ENCODE results near the gene PARP1. TPM values are rescaled to one million over a fixed set of nuclear protein-coding genes. Genes with fewer than 3 reads are reported as not detected.

The PARP1 gene
- total RNA-seq, 2 experiments from 2014 or later: 532 to 594 TPM

DNA sequence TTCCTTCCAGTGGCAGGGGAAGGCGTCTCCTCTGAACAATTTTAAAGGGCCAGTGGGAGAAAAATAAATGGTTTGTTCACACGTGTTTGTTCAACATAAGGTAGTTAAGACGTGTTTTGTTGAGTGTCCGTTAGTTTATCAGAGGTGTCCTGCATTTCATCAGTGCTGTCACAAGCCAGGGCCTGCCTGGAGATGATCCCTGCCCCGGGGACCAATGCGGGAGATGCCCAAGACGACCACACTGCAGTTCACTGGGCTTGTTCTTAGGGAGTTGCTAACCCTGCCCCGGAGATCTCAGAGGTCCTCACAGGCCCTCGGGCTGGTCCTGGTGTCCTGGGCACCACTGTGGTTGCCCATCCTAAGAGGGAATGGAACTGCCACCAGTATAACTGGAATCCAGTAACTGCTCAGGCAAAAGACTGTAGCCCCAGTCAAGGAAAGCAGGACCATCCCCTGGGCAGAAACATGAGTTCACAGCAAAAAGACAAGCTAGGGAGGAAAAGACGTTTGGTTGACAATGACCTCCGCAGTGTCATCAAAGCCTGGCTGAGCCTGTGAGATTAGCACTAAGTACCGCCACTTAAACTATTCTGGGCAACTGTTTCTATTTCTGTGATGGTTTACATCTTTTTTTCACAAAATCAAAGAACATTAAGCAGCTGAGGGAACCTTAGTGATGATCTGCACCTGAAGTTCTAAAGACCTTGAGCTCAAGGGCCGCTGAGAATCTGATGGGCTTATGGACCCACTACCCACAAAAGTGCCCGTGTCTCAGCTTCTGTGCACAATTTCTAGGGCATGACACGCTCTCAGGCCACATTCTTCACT is 54.0 kb downstream of the PARP1 start:
- peak overlapping the region; percentile 50 for H3K4me3 ChIP-seq (ENCODE audit: low read depth, low read length, poor library complexity, severe bottlenecking)
- peaks cover 96% of the 10 kb centered on the region for H3K4me1 ChIP-seq (ENCODE audit: insufficient read depth, low read length, poor library complexity, severe bottlenecking)
- peak overlapping the region; percentile 98 for H3K27ac ChIP-seq (ENCODE audit: low read depth, low read length, poor library complexity, severe bottlenecking)
- CTCF ChIA-PET (ENCODE audit: unreplicated experiment): interaction anchor here (0.6 to 0.9 kb wide), 3 partner anchors 45 to 258 kb away, joined by 3 to 4 read pairs (median 3); partner anchors contain the start of gene LIN9
- H2AFZ ChIP-seq (ENCODE audit: low read length): no peak overlapping the region
- H3K79me2 ChIP-seq (ENCODE audit: insufficient read depth, low read depth, low read length): no peaks in the 10 kb centered on the region; the same call in 1 of the 2 replicates
- peaks cover 33% of the 10 kb centered on the region for H3K36me3 ChIP-seq (ENCODE audit: insufficient read depth, low read length)
- BruUV-seq (replicated peaks): no TSS peak
- no peaks in the 10 kb centered on the region for H3K9me3 ChIP-seq (ENCODE audit: low read length)
- POLR2A ChIA-PET: interaction anchor here (0.5 to 5.8 kb wide), 14 partner anchors 10 to 286 kb away, joined by 3 to 55 read pairs (median 4); partner anchors contain the start of genes LIN9 and PARP1
- intact Hi-C loops (cut with micrococcal nuclease; ENCODE audit: unreplicated experiment): loop anchor here (1.0 kb wide), 1 partner anchor 53 kb away; no protein-coding TSS in a partner anchor
- DNase-seq (ENCODE audit: low spot score): peak; percentile 92
- no peaks in the 10 kb centered on the region for H3K9me2 ChIP-seq (ENCODE audit: insufficient read depth, low read length)
- peak overlapping the region; percentile 78 for H3K4me2 ChIP-seq (ENCODE audit: low read length)
- no peak for TF ChIP-seq EZH2phosphoT487 (IDR thresholded peaks at IDR 0.05; ENCODE audit: borderline replicate concordance, low read depth, low read length)
- TF ChIP-seq, protein P1, sequence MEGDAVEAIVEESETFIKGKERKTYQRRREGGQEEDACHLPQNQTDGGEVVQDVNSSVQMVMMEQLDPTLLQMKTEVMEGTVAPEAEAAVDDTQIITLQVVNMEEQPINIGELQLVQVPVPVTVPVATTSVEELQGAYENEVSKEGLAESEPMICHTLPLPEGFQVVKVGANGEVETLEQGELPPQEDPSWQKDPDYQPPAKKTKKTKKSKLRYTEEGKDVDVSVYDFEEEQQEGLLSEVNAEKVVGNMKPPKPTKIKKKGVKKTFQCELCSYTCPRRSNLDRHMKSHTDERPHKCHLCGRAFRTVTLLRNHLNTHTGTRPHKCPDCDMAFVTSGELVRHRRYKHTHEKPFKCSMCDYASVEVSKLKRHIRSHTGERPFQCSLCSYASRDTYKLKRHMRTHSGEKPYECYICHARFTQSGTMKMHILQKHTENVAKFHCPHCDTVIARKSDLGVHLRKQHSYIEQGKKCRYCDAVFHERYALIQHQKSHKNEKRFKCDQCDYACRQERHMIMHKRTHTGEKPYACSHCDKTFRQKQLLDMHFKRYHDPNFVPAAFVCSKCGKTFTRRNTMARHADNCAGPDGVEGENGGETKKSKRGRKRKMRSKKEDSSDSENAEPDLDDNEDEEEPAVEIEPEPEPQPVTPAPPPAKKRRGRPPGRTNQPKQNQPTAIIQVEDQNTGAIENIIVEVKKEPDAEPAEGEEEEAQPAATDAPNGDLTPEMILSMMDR (conservative IDR thresholded peaks at IDR 0.05; ENCODE audit: low read length): no peak
- H4K20me1 ChIP-seq (ENCODE audit: insufficient read depth, low read length): no peaks in the 10 kb centered on the region

- no peaks in the 10 kb centered on the region; the same call in 1 of the 2 replicates for H3K79me2 ChIP-seq (ENCODE audit: insufficient read depth, low read depth, low read length)
- ChIA-PET POLR2A (interaction anchor here (1.0 to 5.8 kb wide), 3 partner anchors 18 to 54 kb away, joined by 8 to 55 read pairs (median 13); partner anchors contain the start of gene PARP1), CTCF (ENCODE audit: unreplicated experiment) (no interaction called here)
- no peak overlapping the region for H3K4me3 ChIP-seq (ENCODE audit: low read depth, low read length, poor library complexity, severe bottlenecking)
- intact Hi-C loops (cut with micrococcal nuclease; ENCODE audit: unreplicated experiment): no loop called here
- BruUV-seq (replicated peaks): no TSS peak
- H3K9me2 ChIP-seq (ENCODE audit: insufficient read depth, low read length): no peaks in the 10 kb centered on the region
- H2AFZ ChIP-seq (ENCODE audit: low read length): no peak overlapping the region
- peak; percentile 33 for DNase-seq (ENCODE audit: low spot score)
- H4K20me1 ChIP-seq (ENCODE audit: insufficient read depth, low read length): no peaks in the 10 kb centered on the region
- TF ChIP-seq, protein P1 (conservative IDR thresholded peaks at IDR 0.05; ENCODE audit: low read length): no peak
- TF ChIP-seq EZH2phosphoT487 (IDR thresholded peaks at IDR 0.05; ENCODE audit: borderline replicate concordance, low read depth, low read length): no peak
- peak overlapping the region; percentile 98 for H3K27ac ChIP-seq (ENCODE audit: low read depth, low read length, poor library complexity, severe bottlenecking)
- peaks cover 97% of the 10 kb centered on the region for H3K4me1 ChIP-seq (ENCODE audit: insufficient read depth, low read length, poor library complexity, severe bottlenecking)
- H3K36me3 ChIP-seq (ENCODE audit: insufficient read depth, low read length): peaks cover 11% of the 10 kb centered on the region; the same call in 1 of the 2 replicates
- no peaks in the 10 kb centered on the region for H3K9me3 ChIP-seq (ENCODE audit: low read length)
- peak overlapping the region; percentile 31; the same call in 1 of the 2 replicates for H3K4me2 ChIP-seq (ENCODE audit: low read length)
Measured at GRCh38 chr1:226351709-226352108, 56.2 kb downstream of the PARP1 start.
